ENCODE measurements around the gene SPATA17.

The SPATA17 gene

DNA sequence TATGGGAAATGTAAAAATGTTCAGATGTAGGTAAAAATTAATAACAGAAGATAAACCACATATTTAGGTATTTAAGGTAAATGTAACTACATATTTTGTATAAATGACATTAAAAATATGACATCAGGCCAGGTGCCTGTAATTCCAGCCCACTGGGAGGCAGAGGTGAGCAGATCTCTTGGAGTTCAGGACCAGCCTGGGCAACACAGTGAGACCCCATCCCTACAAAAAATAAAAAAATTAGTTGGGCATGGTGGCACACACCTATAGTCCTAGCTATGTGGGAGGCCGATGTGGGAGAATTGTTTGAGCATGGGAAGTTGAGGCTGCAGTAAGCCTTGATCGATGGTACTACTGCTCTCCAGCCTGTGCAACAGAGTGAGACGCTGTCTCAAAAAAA lies 216.5 kb downstream of the SPATA17 start:
- DNase-seq (ENCODE audit: low spot score), result no peak

- DNase-seq (ENCODE audit: low spot score), result no peak
These were observed 225.3 kb downstream of the SPATA17 start for GRCh38 chr1:217856342-217857034.

DNA sequence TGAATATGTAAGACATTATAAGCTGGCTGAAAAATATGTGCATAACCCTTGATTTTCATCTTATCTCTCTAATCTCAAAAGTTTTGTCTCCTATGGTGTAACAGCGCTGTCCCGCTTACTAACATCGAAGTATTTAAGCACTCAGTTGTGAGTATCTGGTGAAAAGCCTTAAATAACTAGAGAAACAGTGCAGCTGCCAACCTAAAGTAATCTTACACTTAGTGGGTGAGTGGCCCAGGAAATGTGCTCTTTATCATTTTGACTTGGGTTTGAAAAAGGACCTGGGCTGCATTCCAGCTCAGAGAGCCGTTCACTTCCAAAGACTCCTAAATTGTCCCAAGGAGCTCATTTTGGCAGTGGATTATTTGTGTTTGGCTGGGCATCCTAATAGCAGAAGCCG lies 225.9 kb downstream of the SPATA17 start:
- DNase-seq (ENCODE audit: low spot score), result no peak

DNA sequence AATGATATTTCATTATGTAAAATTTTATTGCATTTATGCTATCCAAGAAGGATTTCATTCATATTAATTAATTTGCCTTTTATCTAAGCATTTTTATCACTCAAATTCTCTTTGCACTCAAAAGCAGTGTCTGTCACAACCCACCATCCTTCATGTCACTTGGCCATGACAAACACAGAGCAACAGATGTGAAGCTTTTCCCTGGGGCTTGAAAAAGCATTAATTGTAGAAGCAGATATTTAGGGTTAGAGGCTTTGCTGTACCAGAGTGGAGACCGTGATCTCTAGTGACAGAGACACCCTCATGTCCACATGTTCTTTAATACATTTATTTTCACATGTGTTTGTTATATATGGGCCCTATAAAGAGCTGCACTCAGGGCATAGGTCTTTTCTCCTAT lies 230.5 kb downstream of the SPATA17 start:
- DNase-seq (ENCODE audit: low spot score), result no peak

- DNase-seq (ENCODE audit: low spot score), result no peak
These were observed 236.4 kb downstream of the SPATA17 start for GRCh38 chr1:217867446-217867995.

- no peak for DNase-seq (ENCODE audit: low spot score)
These were observed 240.8 kb downstream of the SPATA17 start for GRCh38 chr1:217871955-217872354.

DNA sequence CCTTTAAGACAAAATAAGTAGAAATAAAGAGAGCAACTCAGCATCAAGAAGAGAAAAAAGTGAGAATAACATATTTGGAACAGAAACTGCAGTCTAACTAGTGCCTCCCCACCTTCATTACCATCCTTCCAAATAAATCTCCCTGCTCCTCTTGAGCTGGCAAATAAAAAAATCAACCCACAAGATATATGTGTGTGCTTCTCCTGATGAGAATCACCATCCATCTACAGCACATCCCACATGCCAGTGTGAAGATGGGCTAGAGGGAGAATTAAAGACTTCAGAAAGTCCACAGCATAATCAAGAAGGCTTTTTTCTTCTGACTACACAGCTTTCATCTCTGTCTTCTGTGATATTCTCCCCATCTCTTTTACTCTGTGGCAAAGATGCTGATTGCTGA lies 244.1 kb downstream of the SPATA17 start:
- no peak for DNase-seq (ENCODE audit: low spot score)

- DNase-seq (ENCODE audit: low spot score), result no peak
These were observed 245.3 kb downstream of the SPATA17 start for GRCh38 chr1:217876401-217876800.

GRCh38 chr1:217876896-217877295 lies 245.8 kb downstream of the SPATA17 start:
- DNase-seq (ENCODE audit: low spot score), result no peak

DNA sequence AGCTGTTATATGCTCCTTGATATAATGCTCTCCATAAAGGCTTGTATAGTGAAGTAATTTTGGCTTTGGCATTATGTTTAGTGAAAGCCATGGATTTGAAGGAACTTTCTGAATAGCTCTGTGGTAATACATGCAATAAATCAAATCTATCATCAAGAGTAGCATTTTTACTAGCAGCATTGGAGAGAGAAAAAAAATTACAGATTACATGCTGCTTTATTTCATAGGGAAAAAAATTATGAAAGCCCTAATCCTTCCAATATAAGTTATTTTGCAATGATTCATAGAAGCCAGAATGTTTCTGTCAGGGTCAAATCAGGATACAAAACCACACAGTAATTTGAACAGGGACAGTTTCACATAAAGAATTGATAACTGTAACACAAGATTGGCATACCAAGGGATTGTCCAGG lies 250.0 kb downstream of the SPATA17 start:
- no peak for DNase-seq (ENCODE audit: low spot score)

GRCh38 chr1:217881607-217882332 lies 250.6 kb downstream of the SPATA17 start:
- DNase-seq (ENCODE audit: low spot score), result no peak

- DNase-seq (ENCODE audit: low spot score), result no peak
These were observed 254.0 kb downstream of the SPATA17 start for GRCh38 chr1:217885181-217885580.

DNA sequence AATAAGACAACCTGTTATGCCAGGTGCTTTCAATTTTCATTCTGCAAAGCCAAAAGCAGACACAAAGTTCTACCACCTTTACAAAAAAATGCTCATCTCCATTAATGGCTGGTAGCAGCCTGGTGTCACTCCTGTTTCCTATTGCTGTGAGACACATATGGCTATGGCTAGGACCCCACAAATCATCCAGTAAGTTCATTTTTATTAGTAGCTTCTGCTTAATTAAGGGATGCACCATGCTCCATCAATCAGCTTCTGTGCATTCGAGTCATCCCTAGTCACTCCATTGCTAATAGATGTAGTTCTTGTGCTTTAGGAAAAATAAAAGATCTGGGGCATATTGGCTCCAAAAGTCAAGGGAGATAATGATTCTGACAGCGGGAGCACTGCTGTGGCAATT lies 257.2 kb downstream of the SPATA17 start:
- DNase-seq (ENCODE audit: low spot score), result no peak

DNA sequence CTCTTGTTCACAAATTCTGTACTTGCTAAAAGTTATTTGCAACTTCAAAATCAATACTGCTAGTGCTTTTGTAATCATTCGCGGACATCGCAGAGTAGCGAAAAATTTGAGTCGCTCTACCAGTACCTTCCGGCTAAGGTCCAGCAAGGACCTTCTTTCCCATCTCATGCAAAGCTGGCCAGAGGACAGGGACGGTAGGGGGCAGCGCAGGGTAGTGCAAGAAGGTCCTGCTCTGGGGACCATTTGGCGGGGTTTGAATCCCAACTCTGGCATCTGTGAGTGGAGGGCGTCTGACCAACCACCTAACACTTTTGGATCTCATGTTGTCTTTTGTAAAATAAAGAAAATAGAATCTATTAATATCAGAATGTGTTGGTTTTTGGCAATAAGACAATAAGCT lies 258.3 kb downstream of the SPATA17 start:
- DNase-seq (ENCODE audit: low spot score), result no peak

GRCh38 chr1:217891966-217892365 lies 260.8 kb downstream of the SPATA17 start:
- DNase-seq (ENCODE audit: low spot score), result no peak

- no peak for DNase-seq (ENCODE audit: low spot score)
These were observed 261.6 kb downstream of the SPATA17 start for GRCh38 chr1:217892750-217893149.

GRCh38 chr1:217895841-217896240 lies 264.7 kb downstream of the SPATA17 start:
- no peak for DNase-seq (ENCODE audit: low spot score)

- DNase-seq (ENCODE audit: low spot score), result no peak
These were observed 265.3 kb downstream of the SPATA17 start for GRCh38 chr1:217896490-217896889.

DNA sequence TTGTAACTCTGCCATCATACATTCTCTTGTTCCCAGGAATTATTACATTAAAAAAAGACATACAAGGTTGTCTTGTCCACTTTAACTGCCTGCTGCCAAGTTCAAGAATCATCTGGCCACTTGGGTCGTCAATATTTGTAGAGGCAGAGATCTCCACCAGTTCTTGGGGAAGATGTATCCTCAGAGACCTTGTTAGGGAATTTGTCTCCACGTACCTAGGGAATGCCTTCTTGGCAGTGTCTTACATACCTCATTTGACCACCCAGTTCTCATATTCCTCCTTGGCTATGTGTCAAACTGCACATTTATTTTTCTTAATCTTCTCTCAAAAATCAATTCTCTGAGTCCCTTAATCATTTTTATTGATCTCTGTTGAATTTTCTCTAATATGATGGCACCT lies 266.0 kb downstream of the SPATA17 start:
- DNase-seq (ENCODE audit: low spot score), result no peak

GRCh38 chr1:217899614-217900013 lies 268.5 kb downstream of the SPATA17 start:
- DNase-seq (ENCODE audit: low spot score), result no peak

- DNase-seq (ENCODE audit: low spot score), result no peak
These were observed 276.4 kb downstream of the SPATA17 start for GRCh38 chr1:217907504-217907903.

- DNase-seq (ENCODE audit: low spot score), result no peak
These were observed 279.1 kb downstream of the SPATA17 start for GRCh38 chr1:217910203-217910602.

- no peak for DNase-seq (ENCODE audit: low spot score)
These were observed 279.7 kb downstream of the SPATA17 start for GRCh38 chr1:217910791-217911320.

Measured in CD4-positive, alpha-beta T cell treated with Interleukin-6 at 100 ng/mL for 8 hours (primary cell).